Activated naive CD4-positive, alpha-beta T cell treated with anti-CD3 and anti-CD28 coated beads, Interleukin-2, amount 50 U/mL, for 72 hours (primary cell): ENCODE data around the gene ANO7. TPM values are rescaled to one million over a fixed set of nuclear protein-coding genes. Genes with fewer than 3 reads are reported as not detected.

Experiments
- ATAC-seq, 2 donors: fragments of 150-1000 bp; cut with Tn5 transposase; 2 replicates each; pipeline ENCODE4 v1.10.0; 2021; ENCODE audit warnings: mild to moderate bottlenecking in 2 of 2, moderate library complexity in 2 of 2
- DNase-seq, 2 donors: peaks; one replicate each; pipeline ENCODE4 v3.0.0; 2021 to 2022; ENCODE audit warnings: low spot score in 2 of 2
- H3K27ac Mint-ChIP-seq, 2 donors: one replicate each; pipeline ENCODE4 v1.8.0; 2022; ENCODE audit warnings: mild to moderate bottlenecking in 2 of 2, mixed read lengths in 2 of 2
- H3K36me3 Mint-ChIP-seq, 2 donors: one replicate each; pipeline ENCODE4 v1.8.0; 2022; ENCODE audit warnings: mixed read lengths in 2 of 2
- H3K9me3 Mint-ChIP-seq, 2 donors: one replicate each; pipeline ENCODE4 v1.8.0; 2022; ENCODE audit warnings: mixed read lengths in 2 of 2
- total RNA-seq, 2 donors: library from RNA; stranded (reverse); gene quantifications; one replicate each; pipeline ENCODE4 v1.2.3, GENCODE V29; 2022

Gene ANO7
- total RNA-seq, 2 donors from 2014 or later = 0.27 to 5.3 TPM

GRCh38 chr2:241238693-241239198 is 50.3 kb downstream of the ANO7 start:
- DNase-seq (no peak), ATAC-seq (no peak)
- peaks cover 29 to 52% of the 10 kb centered on the region in 2 donors for H3K36me3 Mint-ChIP-seq
- H3K9me3 Mint-ChIP-seq = no peaks in the 10 kb centered on the region
- H3K27ac Mint-ChIP-seq = peak overlapping the region in 1 of 2 donors; percentile 90

GRCh38 chr2:241239552-241240202 is 51.2 kb downstream of the ANO7 start:
- Mint-ChIP-seq H3K9me3 (no peaks in the 10 kb centered on the region), H3K27ac (peak overlapping the region in 1 of 2 donors; percentile 76), H3K36me3 (peaks cover 37 to 52% of the 10 kb centered on the region in 2 donors)
- ATAC-seq (no peak), DNase-seq (no peak)

- no peaks in the 10 kb centered on the region for H3K9me3 Mint-ChIP-seq
- DNase-seq (no peak), ATAC-seq (no peak)
- H3K27ac Mint-ChIP-seq = no peak overlapping the region
- H3K36me3 Mint-ChIP-seq = peaks cover 37 to 49% of the 10 kb centered on the region in 2 donors
Measured at GRCh38 chr2:241240320-241241004, 52.0 kb downstream of the ANO7 start.

- DNase-seq (no peak), ATAC-seq (no peak)
- Mint-ChIP-seq H3K36me3 (peaks cover 39 to 54% of the 10 kb centered on the region in 2 donors), H3K9me3 (no peaks in the 10 kb centered on the region), H3K27ac (no peak overlapping the region)
Measured at GRCh38 chr2:241241669-241242068, 53.2 kb downstream of the ANO7 start.

GRCh38 chr2:241242306-241242705 is 53.8 kb downstream of the ANO7 start:
- no peak for ATAC-seq
- peaks cover 41 to 49% of the 10 kb centered on the region in 2 donors for H3K36me3 Mint-ChIP-seq
- DNase-seq = no peak
- no peaks in the 10 kb centered on the region for H3K9me3 Mint-ChIP-seq
- H3K27ac Mint-ChIP-seq = no peak overlapping the region

GRCh38 chr2:241244368-241244767 is 55.9 kb downstream of the ANO7 start:
- ATAC-seq (no peak), DNase-seq (no peak)
- H3K27ac Mint-ChIP-seq = peak overlapping the region; percentile 23 to 65
- H3K9me3 Mint-ChIP-seq = no peaks in the 10 kb centered on the region
- peaks cover 36 to 45% of the 10 kb centered on the region in 2 donors for H3K36me3 Mint-ChIP-seq

- peaks cover 33 to 35% of the 10 kb centered on the region in 2 donors for H3K36me3 Mint-ChIP-seq
- H3K9me3 Mint-ChIP-seq = no peaks in the 10 kb centered on the region
- ATAC-seq (no peak), DNase-seq (no peak)
- H3K27ac Mint-ChIP-seq = no peak overlapping the region
Measured at GRCh38 chr2:241248289-241248688, 59.8 kb downstream of the ANO7 start.

GRCh38 chr2:241248897-241249296 is 60.4 kb downstream of the ANO7 start:
- H3K27ac Mint-ChIP-seq = peak overlapping the region in 1 of 2 donors; percentile 37
- peaks cover 30 to 37% of the 10 kb centered on the region in 2 donors for H3K36me3 Mint-ChIP-seq
- DNase-seq (no peak), ATAC-seq (no peak)
- H3K9me3 Mint-ChIP-seq = no peaks in the 10 kb centered on the region

- peaks cover 25 to 31% of the 10 kb centered on the region in 2 donors for H3K36me3 Mint-ChIP-seq
- ATAC-seq (no peak), DNase-seq (no peak)
- H3K9me3 Mint-ChIP-seq = no peaks in the 10 kb centered on the region
- no peak overlapping the region for H3K27ac Mint-ChIP-seq
Measured at GRCh38 chr2:241249654-241250053, 61.2 kb downstream of the ANO7 start.

- no peaks in the 10 kb centered on the region for H3K9me3 Mint-ChIP-seq
- H3K27ac Mint-ChIP-seq = peak overlapping the region in 1 of 2 donors; percentile 12
- peaks cover 35 to 37% of the 10 kb centered on the region in 2 donors for H3K36me3 Mint-ChIP-seq
- ATAC-seq (no peak), DNase-seq (no peak)
Measured at GRCh38 chr2:241252778-241253475, 64.5 kb downstream of the ANO7 start.

GRCh38 chr2:241254904-241255351 is 66.5 kb downstream of the ANO7 start:
- DNase-seq (no peak), ATAC-seq (no peak)
- Mint-ChIP-seq H3K27ac (peak overlapping the region in 1 of 2 donors; percentile 63), H3K9me3 (no peaks in the 10 kb centered on the region), H3K36me3 (peaks cover 26 to 27% of the 10 kb centered on the region in 2 donors)

GRCh38 chr2:241255542-241256167 is 67.2 kb downstream of the ANO7 start:
- no peak for ATAC-seq
- peak overlapping the region in 1 of 2 donors; percentile 14 for H3K27ac Mint-ChIP-seq
- H3K36me3 Mint-ChIP-seq = peaks cover 26 to 27% of the 10 kb centered on the region in 2 donors
- DNase-seq = no peak
- no peaks in the 10 kb centered on the region for H3K9me3 Mint-ChIP-seq

- DNase-seq (no peak), ATAC-seq (no peak)
- Mint-ChIP-seq H3K9me3 (no peaks in the 10 kb centered on the region), H3K36me3 (peaks cover 26 to 27% of the 10 kb centered on the region in 2 donors), H3K27ac (no peak overlapping the region)
Measured at GRCh38 chr2:241256168-241256545, 67.7 kb downstream of the ANO7 start.

- no peak for ATAC-seq
- peak overlapping the region in 1 of 2 donors; percentile 50 for H3K27ac Mint-ChIP-seq
- peaks cover 21 to 29% of the 10 kb centered on the region in 2 donors for H3K36me3 Mint-ChIP-seq
- no peaks in the 10 kb centered on the region for H3K9me3 Mint-ChIP-seq
- no peak for DNase-seq
Measured at GRCh38 chr2:241257419-241258032, 69.0 kb downstream of the ANO7 start.

GRCh38 chr2:241258505-241259280 is 70.2 kb downstream of the ANO7 start:
- no peaks in the 10 kb centered on the region for H3K9me3 Mint-ChIP-seq
- H3K36me3 Mint-ChIP-seq = peaks cover 27 to 31% of the 10 kb centered on the region in 2 donors
- H3K27ac Mint-ChIP-seq = no peak overlapping the region
- ATAC-seq (no peak), DNase-seq (no peak)
